ENCODE data around the gene CORO1A.
A peak's percentile ranks its signal among the peaks of the same experiment; 100 is the strongest.
"Not testable (repeated sequence)": the region's sequence is repeated elsewhere in the genome, so short reads cannot be mapped to it uniquely, and the experiment has no call there.

The CORO1A gene

DNA sequence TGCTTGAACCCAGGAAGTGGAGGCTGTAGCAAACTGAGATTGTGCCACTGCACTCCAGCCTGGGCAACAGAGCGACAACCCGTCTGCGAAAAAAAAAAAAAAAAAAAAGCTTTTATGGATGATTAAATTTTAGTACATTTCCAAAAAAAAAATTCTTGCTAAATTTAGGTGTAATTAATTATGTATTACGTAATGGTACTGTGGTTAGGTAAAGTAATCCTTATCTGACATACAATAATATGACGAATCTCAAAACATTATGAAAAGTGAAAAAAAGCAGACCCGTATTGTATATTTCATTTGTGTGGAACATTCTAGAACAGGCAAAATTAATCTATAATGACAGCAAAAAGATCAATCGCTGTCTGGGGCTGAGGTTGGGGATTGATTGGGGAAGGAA lies 10.3 kb upstream of the CORO1A start:
- DNase-seq = no peak

DNA sequence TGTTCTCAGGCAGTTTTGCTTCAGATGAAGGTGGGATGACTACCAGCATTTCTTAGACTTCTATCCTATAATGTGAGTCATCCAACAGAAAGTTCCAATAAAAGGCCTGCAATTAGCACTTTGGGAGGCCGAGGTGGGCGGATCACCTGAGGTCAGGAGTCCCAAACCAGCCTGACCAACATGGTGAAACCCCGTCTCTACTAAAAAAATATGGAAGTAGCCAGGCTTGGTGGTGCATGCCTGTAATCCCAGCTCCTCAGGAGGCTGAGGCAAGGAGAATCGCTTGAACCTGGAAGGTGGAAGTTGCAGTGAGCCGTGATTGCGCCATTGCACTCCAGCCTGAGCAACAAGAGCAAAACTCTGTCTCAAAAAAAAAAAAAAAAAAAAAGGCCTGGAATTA lies 6.5 kb upstream of the CORO1A start:
- not testable (repeated sequence) for DNase-seq

DNA sequence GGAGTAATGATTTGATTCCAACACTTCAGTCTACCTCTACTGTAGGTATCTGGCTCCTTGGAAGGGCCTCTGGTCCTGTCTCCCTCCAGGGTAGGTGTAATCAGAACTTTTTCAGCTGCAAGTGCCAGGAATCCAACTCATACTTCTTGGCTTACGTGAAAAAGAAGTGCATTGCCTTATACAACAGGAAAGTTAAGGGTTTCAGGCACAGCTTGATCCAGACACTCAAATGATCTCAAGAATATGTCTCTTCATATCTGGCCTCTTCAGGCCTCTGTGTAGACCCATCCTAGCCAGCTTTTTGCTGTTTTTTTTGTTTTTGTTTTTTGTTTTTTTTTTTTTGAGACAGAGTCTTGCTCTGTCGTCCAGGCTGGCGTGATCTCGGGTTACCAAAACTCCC lies 4.2 kb upstream of the CORO1A start:
- DNase-seq = no peak

- no peak for DNase-seq
Observed at GRCh38 chr16:30179931-30180330, 3.5 kb upstream of the CORO1A start.

DNA sequence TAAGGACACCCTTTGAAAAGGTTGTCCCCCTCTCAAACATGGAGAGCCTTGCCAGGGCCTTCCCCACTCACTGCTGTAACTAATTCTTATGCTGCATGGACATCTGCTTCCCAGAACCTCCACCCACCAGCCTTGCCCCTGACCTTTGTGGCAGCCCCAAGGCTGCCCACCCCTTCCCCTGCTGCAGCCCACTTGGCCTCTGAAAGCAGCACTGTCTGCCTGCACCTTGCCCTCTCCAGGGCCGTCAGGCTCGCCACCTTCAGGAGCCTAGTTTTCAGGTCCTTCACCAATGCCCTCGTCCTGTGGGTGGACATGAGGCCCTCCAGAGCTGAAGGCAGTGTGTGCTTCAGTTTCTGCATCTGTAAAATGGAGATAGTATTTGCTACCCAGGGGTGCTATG lies 2.7 kb upstream of the CORO1A start:
- no peak for DNase-seq

- peak; percentile 26 to 81 (median 50) for DNase-seq
Observed at GRCh38 chr16:30184096-30184890, 891 bp downstream of the CORO1A start.

DNA sequence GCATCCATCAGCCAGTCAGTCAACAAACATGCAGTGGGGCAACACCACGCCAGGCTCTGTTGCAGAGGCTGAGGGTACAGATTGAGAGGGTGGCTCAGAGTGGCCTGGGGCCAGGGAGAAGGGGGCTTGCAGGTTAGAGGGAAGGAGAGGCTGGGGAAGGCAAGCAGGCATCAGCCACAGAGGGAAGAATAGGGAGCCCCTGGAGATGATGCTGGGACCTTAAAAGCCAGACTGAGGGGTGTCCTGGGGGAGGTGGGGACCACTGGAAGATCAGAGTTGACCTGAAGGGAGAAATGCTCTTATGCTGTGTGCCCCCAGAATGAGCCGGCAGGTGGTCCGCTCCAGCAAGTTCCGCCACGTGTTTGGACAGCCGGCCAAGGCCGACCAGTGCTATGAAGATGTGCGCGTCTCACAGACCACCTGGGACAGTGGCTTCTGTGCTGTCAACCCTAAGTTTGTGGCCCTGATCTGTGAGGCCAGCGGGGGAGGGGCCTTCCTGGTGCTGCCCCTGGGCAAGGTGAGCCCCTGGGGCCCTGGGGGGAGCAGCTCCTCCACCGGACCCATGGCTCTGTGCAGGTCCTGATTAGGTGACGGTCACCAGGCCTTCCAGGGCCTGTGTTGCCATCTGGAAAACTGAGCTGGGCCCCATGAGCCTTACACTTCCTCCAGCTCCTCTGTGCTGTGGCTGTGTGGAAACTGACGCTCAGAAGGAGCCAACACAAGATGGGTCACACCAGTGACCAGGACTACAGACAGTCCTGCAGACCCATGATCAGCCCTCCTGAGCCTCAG lies 1.7 kb downstream of the CORO1A start:
- no peak for DNase-seq

- DNase-seq = peak; percentile 30 to 73 (median 58)
Observed at GRCh38 chr16:30185683-30186421, 2.5 kb downstream of the CORO1A start.

DNA sequence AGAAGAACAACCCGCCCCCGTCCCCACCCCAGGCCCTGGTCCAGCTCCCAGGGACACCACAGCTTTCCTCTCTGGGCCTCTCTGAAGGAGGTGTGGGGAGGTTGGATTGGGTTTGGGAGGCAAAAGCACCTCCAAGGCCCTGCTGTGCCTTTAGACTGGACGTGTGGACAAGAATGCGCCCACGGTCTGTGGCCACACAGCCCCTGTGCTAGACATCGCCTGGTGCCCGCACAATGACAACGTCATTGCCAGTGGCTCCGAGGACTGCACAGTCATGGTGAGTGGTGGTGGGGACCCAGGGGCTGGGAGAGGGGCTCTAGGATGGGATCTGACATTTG lies 3.0 kb downstream of the CORO1A start:
- no peak for DNase-seq

- peak; percentile 77 to 87 (median 80) for DNase-seq
Observed at GRCh38 chr16:30186782-30187555, 3.6 kb downstream of the CORO1A start.

DNA sequence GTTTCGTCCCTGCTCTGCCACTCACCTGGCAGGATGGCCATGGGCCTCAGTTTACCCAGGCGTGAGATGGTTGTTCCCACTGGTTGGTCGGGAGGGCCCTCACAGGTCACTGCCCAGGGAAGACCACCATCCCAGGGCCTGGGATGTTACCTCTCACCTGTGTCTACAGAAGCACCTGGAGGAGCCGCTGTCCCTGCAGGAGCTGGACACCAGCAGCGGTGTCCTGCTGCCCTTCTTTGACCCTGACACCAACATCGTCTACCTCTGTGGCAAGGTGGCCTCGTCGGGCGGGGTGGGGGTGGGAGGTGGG lies 4.1 kb downstream of the CORO1A start:
- DNase-seq = no peak

DNA sequence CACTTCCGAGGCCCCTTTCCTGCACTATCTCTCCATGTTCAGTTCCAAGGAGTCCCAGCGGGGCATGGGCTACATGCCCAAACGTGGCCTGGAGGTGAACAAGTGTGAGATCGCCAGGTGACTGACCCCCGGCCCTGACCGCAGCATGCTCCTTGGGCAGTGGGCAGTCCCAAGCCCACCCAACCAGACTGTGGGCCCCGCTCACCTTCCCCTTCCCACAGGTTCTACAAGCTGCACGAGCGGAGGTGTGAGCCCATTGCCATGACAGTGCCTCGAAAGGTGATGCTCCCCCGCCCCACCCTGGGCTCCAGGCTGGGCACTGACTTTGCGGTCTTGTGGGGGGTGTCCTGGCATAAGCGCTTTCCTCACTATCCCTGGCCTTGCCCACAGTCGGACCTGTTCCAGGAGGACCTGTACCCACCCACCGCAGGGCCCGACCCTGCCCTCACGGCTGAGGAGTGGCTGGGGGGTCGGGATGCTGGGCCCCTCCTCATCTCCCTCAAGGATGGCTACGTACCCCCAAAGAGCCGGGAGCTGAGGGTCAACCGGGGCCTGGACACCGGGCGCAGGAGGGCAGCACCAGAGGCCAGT lies 4.7 kb downstream of the CORO1A start:
- no peak for DNase-seq

DNA sequence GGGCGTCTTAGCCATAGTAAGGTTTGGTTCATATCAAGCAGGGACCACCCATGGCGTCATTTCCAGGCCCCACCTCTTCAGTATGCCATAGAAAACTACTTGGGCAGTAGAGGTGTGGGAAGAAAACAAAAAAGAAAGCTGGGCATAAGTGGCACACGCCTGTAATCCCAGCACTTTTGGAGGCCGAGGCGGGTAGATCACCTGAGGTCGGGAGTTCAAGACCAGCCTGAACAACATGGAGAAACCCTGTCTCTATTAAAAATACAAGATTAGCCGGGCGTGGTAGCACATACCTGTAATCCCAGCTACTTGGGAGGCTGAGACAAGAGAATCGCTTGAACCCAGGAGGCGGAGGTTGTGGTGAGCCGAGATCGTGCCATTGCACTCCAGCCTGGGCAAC lies 7.8 kb downstream of the CORO1A start:
- DNase-seq = not testable (repeated sequence)

DNA sequence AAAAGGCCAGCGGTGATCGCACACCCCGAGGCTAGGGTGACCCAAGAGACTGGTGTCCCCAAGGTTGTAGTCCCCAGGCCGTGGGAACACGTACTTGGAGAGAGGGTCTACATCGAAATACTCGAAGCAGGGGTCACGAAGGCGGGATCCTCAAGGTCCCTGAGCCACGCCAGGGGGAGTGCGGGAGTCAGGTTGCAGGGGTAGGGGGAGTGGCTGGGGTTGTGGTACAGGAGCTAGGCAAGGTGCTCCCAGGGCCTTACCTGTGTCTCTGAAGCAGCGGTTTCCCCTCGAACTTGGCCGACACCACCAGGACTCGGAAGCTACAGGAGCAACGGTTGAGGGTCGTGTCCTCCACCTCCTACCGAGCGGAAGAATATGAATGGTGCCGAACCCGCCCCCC lies 9.7 kb downstream of the CORO1A start:
- not testable (repeated sequence) for DNase-seq

- DNase-seq = not testable (repeated sequence)
Observed at GRCh38 chr16:30193615-30194014, 10.2 kb downstream of the CORO1A start, which contains the start of the genes BOLA2B and SLX1A. BOLA2B (minus strand) TSS chr16:30193666; CDS start chr16:30193595, 71 bp downstream. SLX1A (plus strand) TSS chr16:30193875; CDS start chr16:30194085, 210 bp downstream.

- not testable (repeated sequence) for DNase-seq
Observed at GRCh38 chr16:30194172-30194925, 10.9 kb downstream of the CORO1A start.

DNA sequence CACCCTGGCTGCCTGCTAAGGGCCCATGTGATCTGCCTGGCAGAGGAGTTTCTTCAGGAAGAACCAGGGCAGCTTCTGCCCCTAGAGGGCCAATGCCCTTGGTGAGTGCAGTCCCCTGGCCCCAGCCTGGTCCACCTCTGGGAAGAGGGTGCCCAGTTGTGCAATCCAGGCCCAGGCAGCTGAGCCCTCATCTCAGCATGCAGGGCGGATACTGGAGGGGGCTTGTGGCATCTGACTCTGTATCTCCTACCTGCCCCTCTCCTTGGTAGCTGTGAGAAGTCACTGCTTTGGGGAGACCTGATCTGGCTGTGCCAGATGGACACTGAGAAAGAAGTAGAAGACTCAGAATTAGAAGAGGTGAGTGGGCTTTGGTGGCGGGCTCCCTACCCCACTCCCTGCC lies 13.6 kb downstream of the CORO1A start:
- not testable (repeated sequence) for DNase-seq

DNA sequence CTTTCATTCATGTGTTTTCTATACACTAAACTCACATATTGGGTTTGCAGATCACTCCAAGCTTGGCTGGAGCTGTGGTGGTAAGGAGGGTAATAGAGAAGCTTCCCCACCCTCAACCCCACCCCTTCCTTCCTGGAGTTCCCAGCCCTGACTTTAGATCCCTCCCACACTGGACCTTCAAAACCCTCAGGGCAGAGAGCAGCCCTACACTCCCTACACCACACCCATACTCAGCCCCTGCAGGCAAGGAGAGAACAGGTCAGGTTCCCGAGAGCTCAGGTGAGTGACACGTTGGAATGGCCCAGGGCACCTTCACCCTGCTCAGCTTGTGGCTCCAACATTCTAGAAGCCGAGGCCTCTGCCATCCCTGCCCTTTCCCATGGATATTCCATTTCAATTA lies 15.6 kb downstream of the CORO1A start, which contains the start of gene SULT1A3:
SULT1A3 (plus strand) TSS at position 207 of the 400 bp plus-strand sequence. CDS start 1,474 bp downstream, outside the sequence.
- not testable (repeated sequence) for DNase-seq

GRCh38 chr16:30199608-30200343 lies 16.4 kb downstream of the CORO1A start:
- not testable (repeated sequence) for DNase-seq

- not testable (repeated sequence) for DNase-seq
Observed at GRCh38 chr16:30205541-30206236, 22.3 kb downstream of the CORO1A start.

Measured in activated CD4-positive, CD25-positive, alpha-beta regulatory T cell (primary cell).